ENCODE results near the gene DISP2.

Gene DISP2

DNA sequence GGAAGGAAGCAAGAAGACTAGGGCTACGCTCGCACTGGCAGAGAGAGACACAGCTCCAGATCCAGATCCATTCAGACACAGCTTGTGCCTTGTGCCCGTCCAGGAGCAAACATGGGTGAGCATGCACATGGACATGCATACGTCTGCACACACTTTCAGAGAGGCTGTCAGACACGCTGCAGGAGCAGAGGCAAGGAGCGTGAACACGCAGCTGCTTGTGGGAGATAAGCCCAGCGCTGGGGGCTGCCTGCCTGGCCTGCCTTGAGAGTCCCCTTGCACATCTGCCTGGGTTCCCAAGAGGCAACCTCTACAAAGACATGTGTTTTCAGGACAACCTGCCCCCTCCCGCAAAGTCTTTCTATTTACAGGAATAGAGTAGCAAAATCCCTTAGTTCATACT is 69.2 kb downstream of the DISP2 start:
- TF ChIP-seq, protein P1, sequence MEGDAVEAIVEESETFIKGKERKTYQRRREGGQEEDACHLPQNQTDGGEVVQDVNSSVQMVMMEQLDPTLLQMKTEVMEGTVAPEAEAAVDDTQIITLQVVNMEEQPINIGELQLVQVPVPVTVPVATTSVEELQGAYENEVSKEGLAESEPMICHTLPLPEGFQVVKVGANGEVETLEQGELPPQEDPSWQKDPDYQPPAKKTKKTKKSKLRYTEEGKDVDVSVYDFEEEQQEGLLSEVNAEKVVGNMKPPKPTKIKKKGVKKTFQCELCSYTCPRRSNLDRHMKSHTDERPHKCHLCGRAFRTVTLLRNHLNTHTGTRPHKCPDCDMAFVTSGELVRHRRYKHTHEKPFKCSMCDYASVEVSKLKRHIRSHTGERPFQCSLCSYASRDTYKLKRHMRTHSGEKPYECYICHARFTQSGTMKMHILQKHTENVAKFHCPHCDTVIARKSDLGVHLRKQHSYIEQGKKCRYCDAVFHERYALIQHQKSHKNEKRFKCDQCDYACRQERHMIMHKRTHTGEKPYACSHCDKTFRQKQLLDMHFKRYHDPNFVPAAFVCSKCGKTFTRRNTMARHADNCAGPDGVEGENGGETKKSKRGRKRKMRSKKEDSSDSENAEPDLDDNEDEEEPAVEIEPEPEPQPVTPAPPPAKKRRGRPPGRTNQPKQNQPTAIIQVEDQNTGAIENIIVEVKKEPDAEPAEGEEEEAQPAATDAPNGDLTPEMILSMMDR (IDR thresholded peaks at IDR 0.05; ENCODE audit: borderline replicate concordance, insufficient read depth, low read depth, low read length): no peak
- no peak overlapping the region for H3K4me3 ChIP-seq (ENCODE audit: low read depth, low read length)

DNA sequence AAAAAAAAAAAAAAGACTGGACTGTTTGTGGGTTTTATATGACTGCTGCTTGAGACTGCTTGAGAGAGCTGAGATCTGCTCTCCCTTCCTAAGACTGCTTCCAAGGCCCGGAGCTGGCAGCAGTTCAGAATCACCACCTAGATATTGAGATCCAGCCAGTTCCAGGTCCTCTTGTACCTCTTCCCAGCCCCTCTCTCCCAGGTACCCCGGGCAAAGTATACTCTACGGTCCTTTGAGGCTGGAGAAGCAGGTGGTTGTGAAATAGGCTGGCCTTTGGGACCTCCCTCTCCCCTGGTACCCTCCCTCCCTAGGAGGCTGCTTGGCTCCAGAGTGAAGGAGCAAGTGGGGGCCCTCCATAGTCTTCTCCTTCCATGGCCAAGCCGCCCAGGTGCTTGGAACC is 70.2 kb downstream of the DISP2 start:
- H3K4me3 ChIP-seq (ENCODE audit: low read depth, low read length): no peak overlapping the region
- TF ChIP-seq, protein P1 (IDR thresholded peaks at IDR 0.05; ENCODE audit: borderline replicate concordance, insufficient read depth, low read depth, low read length): no peak
